ENCODE results near the gene SH3RF2. TPM values are rescaled to one million over a fixed set of nuclear protein-coding genes. Genes with fewer than 3 reads are reported as not detected.

Gene SH3RF2
- total and polyA plus RNA-seq, 2 donors (not counting 3 experiments of a cell fraction or from before 2014, with no cell fraction given): 0.54 to 0.84 TPM

DNA sequence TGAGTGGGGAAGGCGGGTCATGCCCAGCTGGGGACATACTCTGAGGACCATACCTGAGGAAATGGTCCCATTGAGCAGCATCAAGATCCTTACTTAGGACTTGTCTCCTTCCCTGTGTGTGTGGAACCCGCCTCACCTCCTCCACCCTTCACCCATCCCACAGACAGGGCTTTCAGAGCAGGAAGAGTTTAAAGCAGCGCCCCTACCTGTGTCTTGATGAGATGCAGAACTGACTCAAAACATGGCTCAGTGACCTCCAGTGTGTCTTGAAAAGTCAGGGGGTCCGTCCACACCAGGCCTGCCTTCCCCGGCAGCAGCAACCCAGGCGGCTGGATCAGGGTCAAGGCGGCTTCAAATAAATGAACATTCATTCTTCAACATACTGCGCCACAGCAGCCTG, 130.6 kb downstream of the SH3RF2 start:
- Histone ChIP-seq H3K36me3 (ENCODE audit: control insufficient read depth in 2 of 2, extremely low read depth in 1 of 2, insufficient read depth in 2 of 2, low read length in 2 of 2) (no peaks in the 10 kb centered on the region), H2AFZ (ENCODE audit: low read depth, low read length) (no peak overlapping the region), H3K4me3 (replicated peaks in 1 of 3; ENCODE audit: insufficient read depth in 1 of 3, low read depth in 1 of 3, low read length in 3 of 3) (no peak overlapping the region), H3K9me3 (replicated peaks; ENCODE audit: control insufficient read depth, insufficient read depth, low read length) (no peaks in the 10 kb centered on the region), H3K79me2 (ENCODE audit: control insufficient read depth, insufficient read depth, low read length) (no peaks in the 10 kb centered on the region), H3K9me1 (replicated peaks; ENCODE audit: control insufficient read depth, extremely low read depth, insufficient read depth, low read length) (no peaks in the 10 kb centered on the region), H4K20me1 (replicated peaks; ENCODE audit: control insufficient read depth, extremely low read depth, insufficient read depth, low read length) (no peaks in the 10 kb centered on the region), H3K4me1 (ENCODE audit: control insufficient read depth, extremely low read depth, insufficient read depth, low read length) (no peaks in the 10 kb centered on the region), H3K27me3 (ENCODE audit: control insufficient read depth in 2 of 2, insufficient read depth in 2 of 2, low read length in 2 of 2) (peaks cover 2% of the 10 kb centered on the region in 2 experiments), H3K9ac (replicated peaks; ENCODE audit: extremely low read depth, insufficient read depth, low read length) (no peak overlapping the region), H3K27ac (ENCODE audit: insufficient read depth, low read depth, low read length) (no peak overlapping the region), H3K4me2 (ENCODE audit: insufficient read depth, low read length) (no peak overlapping the region)
- intact Hi-C loops (cut with micrococcal nuclease): no loop called here
- BruUV-seq (replicated peaks): no TSS peak
- ChIA-PET CTCF (interaction anchor here (1.3 kb wide), 1 partner anchor 15 kb away, joined by 3 read pairs; no protein-coding TSS in a partner anchor), POLR2A (no interaction called here)
- no peak for DNase-seq (ENCODE audit: low read depth, low spot score)
- dilution Hi-C loops (cut with MboI; ENCODE audit: extremely low pct_ligation_motif_present, low sequenced_read_pairs): no loop called here
- no peak for FAIRE-seq
- no peak for TF ChIP-seq POLR2A (IDR thresholded peaks at IDR 0.05; ENCODE audit: low read depth, low read length)
- TF ChIP-seq EZH2 (IDR thresholded peaks at IDR 0.05; ENCODE audit: borderline replicate concordance, low read depth, low read length, severe bottlenecking): no peak
- TF ChIP-seq, protein P1, sequence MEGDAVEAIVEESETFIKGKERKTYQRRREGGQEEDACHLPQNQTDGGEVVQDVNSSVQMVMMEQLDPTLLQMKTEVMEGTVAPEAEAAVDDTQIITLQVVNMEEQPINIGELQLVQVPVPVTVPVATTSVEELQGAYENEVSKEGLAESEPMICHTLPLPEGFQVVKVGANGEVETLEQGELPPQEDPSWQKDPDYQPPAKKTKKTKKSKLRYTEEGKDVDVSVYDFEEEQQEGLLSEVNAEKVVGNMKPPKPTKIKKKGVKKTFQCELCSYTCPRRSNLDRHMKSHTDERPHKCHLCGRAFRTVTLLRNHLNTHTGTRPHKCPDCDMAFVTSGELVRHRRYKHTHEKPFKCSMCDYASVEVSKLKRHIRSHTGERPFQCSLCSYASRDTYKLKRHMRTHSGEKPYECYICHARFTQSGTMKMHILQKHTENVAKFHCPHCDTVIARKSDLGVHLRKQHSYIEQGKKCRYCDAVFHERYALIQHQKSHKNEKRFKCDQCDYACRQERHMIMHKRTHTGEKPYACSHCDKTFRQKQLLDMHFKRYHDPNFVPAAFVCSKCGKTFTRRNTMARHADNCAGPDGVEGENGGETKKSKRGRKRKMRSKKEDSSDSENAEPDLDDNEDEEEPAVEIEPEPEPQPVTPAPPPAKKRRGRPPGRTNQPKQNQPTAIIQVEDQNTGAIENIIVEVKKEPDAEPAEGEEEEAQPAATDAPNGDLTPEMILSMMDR (IDR thresholded peaks at IDR 0.05; ENCODE audit: extremely low read depth in 1 of 2, insufficient read depth in 1 of 2, low read depth in 1 of 2, low read length in 2 of 2): no peak
- TF ChIP-seq MYC (IDR thresholded peaks at IDR 0.05; ENCODE audit: low read depth, low read length): no peak
- no peak for TF ChIP-seq POLR2AphosphoS5 (IDR thresholded peaks at IDR 0.05; ENCODE audit: insufficient read depth, low read depth, low read length)
- no peak for TF ChIP-seq MAX (IDR thresholded peaks at IDR 0.05; ENCODE audit: insufficient read depth, insufficient read length)
- no peak for TF ChIP-seq GATA2 (IDR thresholded peaks at IDR 0.05; ENCODE audit: insufficient read depth, insufficient read length, low read depth, low read length)
- TF ChIP-seq JUN (IDR thresholded peaks at IDR 0.05; ENCODE audit: borderline replicate concordance, insufficient read depth, insufficient read length, low read depth): no peak
